ENCODE data around the gene SMAD1.

Gene SMAD1

GRCh38 chr4:145589916-145590702 is 108.5 kb downstream of the SMAD1 start:
- Mint-ChIP-seq H3K4me1 (no peaks in the 10 kb centered on the region), H3K9me3 (peaks cover 0 to 4% of the 10 kb centered on the region in 2 donors), H3K27me3 (peaks cover 41% of the 10 kb centered on the region), H3K27ac (no peak overlapping the region), H3K4me3 (no peak overlapping the region)
- ATAC-seq (no peak), DNase-seq (no peak)

- Mint-ChIP-seq H3K9me3 (peaks cover 15 to 17% of the 10 kb centered on the region in 2 donors), H3K4me3 (no peak overlapping the region), H3K4me1 (no peaks in the 10 kb centered on the region), H3K27me3 (peaks cover 7% of the 10 kb centered on the region), H3K27ac (no peak overlapping the region)
- ATAC-seq, result no peak
- no peak for DNase-seq
These were observed 120.6 kb downstream of the SMAD1 start for GRCh38 chr4:145602129-145602760.

GRCh38 chr4:145605941-145606340 is 124.3 kb downstream of the SMAD1 start:
- no peak for ATAC-seq
- DNase-seq, result no peak
- H3K27me3 Mint-ChIP-seq, result peaks cover 9% of the 10 kb centered on the region
- no peak overlapping the region for H3K4me3 Mint-ChIP-seq
- peaks cover 15 to 17% of the 10 kb centered on the region in 2 donors for H3K9me3 Mint-ChIP-seq
- no peak overlapping the region for H3K27ac Mint-ChIP-seq
- H3K4me1 Mint-ChIP-seq, result no peaks in the 10 kb centered on the region
